ENCODE results near the gene TMPRSS11F.

TMPRSS11F gene

GRCh38 chr4:68163754-68164153, 34.1 kb upstream of the TMPRSS11F start:
- TF ChIP-seq CTCF (conservative IDR thresholded peaks at IDR 0.05; ENCODE audit: low read depth, low read length), result no peak
- H3K4me3 ChIP-seq (ENCODE audit: low read length), result no peak overlapping the region
- DNase-seq (ENCODE audit: low read depth), result no peak

GRCh38 chr4:68162196-68162595, 32.5 kb upstream of the TMPRSS11F start:
- no peak overlapping the region for H3K4me3 ChIP-seq (ENCODE audit: low read length)
- DNase-seq (ENCODE audit: low read depth), result no peak
- no peak for TF ChIP-seq CTCF (conservative IDR thresholded peaks at IDR 0.05; ENCODE audit: low read depth, low read length)

GRCh38 chr4:68152411-68152810, 22.7 kb upstream of the TMPRSS11F start:
- no peak overlapping the region for H3K4me3 ChIP-seq (ENCODE audit: low read length)
- no peak for DNase-seq (ENCODE audit: low read depth)
- TF ChIP-seq CTCF (conservative IDR thresholded peaks at IDR 0.05; ENCODE audit: low read depth, low read length), result no peak

GRCh38 chr4:68148800-68149685, 19.4 kb upstream of the TMPRSS11F start:
- no peak for TF ChIP-seq CTCF (conservative IDR thresholded peaks at IDR 0.05; ENCODE audit: low read depth, low read length)
- no peak for DNase-seq (ENCODE audit: low read depth)
- H3K4me3 ChIP-seq (ENCODE audit: low read length), result no peak overlapping the region

GRCh38 chr4:68147079-68147478, 17.4 kb upstream of the TMPRSS11F start:
- DNase-seq (ENCODE audit: low read depth), result no peak
- H3K4me3 ChIP-seq (ENCODE audit: low read length), result no peak overlapping the region
- TF ChIP-seq CTCF (conservative IDR thresholded peaks at IDR 0.05; ENCODE audit: low read depth, low read length), result no peak

GRCh38 chr4:68145261-68145660, 15.6 kb upstream of the TMPRSS11F start:
- TF ChIP-seq CTCF (conservative IDR thresholded peaks at IDR 0.05; ENCODE audit: low read depth, low read length), result no peak
- no peak for DNase-seq (ENCODE audit: low read depth)

GRCh38 chr4:68141852-68142251, 12.2 kb upstream of the TMPRSS11F start:
- DNase-seq (ENCODE audit: low read depth), result no peak
- no peak for TF ChIP-seq CTCF (conservative IDR thresholded peaks at IDR 0.05; ENCODE audit: low read depth, low read length)
- H3K4me3 ChIP-seq (ENCODE audit: low read length), result no peak overlapping the region

More at GRCh38 chr4:68145261-68145660, 15.6 kb upstream of the TMPRSS11F start:
- no peak overlapping the region for H3K4me3 ChIP-seq (ENCODE audit: low read length)

Data from retinal pigment epithelial cell (primary cell).